Measurements from ENCODE around the gene KLHDC8A.
"Not testable (repeated sequence)": the region's sequence is repeated elsewhere in the genome, so short reads cannot be mapped to it uniquely, and the experiment has no call there.

The KLHDC8A gene

GRCh38 chr1:205356440-205357139 lies at the start of gene KLHDC8A:
Gene KLHDC8A (minus strand): TSS chr1:205356922. CDS start chr1:205343604, 13,318 bp downstream.
- Mint-ChIP-seq H3K27me3 (peaks cover 62% of the 10 kb centered on the region), H3K9me3 (no peaks in the 10 kb centered on the region), H3K4me1 (no peaks in the 10 kb centered on the region), H3K27ac (no peak within 1 kb of the TSS), H3K36me3 (no peaks in the 10 kb centered on the region), H3K4me3 (no peak within 1 kb of the TSS)
- DNase-seq: no peak
- CTCF ChIA-PET: interaction anchor here (1.1 to 6.6 kb wide), 5 partner anchors 21 to 301 kb away, joined by 4 to 111 read pairs (median 6); no protein-coding TSS in a partner anchor

- CTCF ChIA-PET: interaction anchor here (1.2 kb wide), 2 partner anchors 79 to 82 kb away, joined by 3 to 6 read pairs; no protein-coding TSS in a partner anchor
- not testable (repeated sequence) for H3K4me1 Mint-ChIP-seq, H3K9me3 Mint-ChIP-seq, H3K4me3 Mint-ChIP-seq, H3K36me3 Mint-ChIP-seq, H3K27ac Mint-ChIP-seq
- peak; percentile 27 for DNase-seq
- peaks cover 39% of the 10 kb centered on the region for H3K27me3 Mint-ChIP-seq
Observed at GRCh38 chr1:205406252-205406651, 49.5 kb upstream of the KLHDC8A start.

- DNase-seq, H3K4me1 Mint-ChIP-seq, CTCF ChIA-PET, H3K36me3 Mint-ChIP-seq, H3K27ac Mint-ChIP-seq, H3K4me3 Mint-ChIP-seq, H3K9me3 Mint-ChIP-seq: not testable (repeated sequence)
- peaks cover 34% of the 10 kb centered on the region for H3K27me3 Mint-ChIP-seq
Observed at GRCh38 chr1:205404484-205404883, 47.8 kb upstream of the KLHDC8A start.

- Mint-ChIP-seq H3K27ac (no peak overlapping the region), H3K9me3 (no peaks in the 10 kb centered on the region), H3K36me3 (no peaks in the 10 kb centered on the region), H3K27me3 (peaks cover 40% of the 10 kb centered on the region), H3K4me1 (no peaks in the 10 kb centered on the region), H3K4me3 (no peak overlapping the region)
- DNase-seq: no peak
- CTCF ChIA-PET: interaction anchor here (1.1 to 3.5 kb wide), 4 partner anchors 8 to 88 kb away, joined by 3 to 80 read pairs (median 12); no protein-coding TSS in a partner anchor
Observed at GRCh38 chr1:205398586-205398985, 41.9 kb upstream of the KLHDC8A start.

- Mint-ChIP-seq H3K27me3 (peaks cover 48% of the 10 kb centered on the region), H3K4me3 (no peak overlapping the region), H3K9me3 (no peaks in the 10 kb centered on the region), H3K4me1 (no peaks in the 10 kb centered on the region), H3K27ac (no peak overlapping the region), H3K36me3 (no peaks in the 10 kb centered on the region)
- CTCF ChIA-PET: interaction anchor here (0.8 to 4.3 kb wide), 19 partner anchors 9 to 262 kb away, joined by 3 to 80 read pairs (median 4); no protein-coding TSS in a partner anchor
- DNase-seq: peak; percentile 27
Observed at GRCh38 chr1:205396967-205397616, 40.4 kb upstream of the KLHDC8A start.

- CTCF ChIA-PET: interaction anchor here (0.7 to 4.3 kb wide), 7 partner anchors 35 to 129 kb away, joined by 3 to 80 read pairs (median 13); no protein-coding TSS in a partner anchor
- no peaks in the 10 kb centered on the region for H3K4me1 Mint-ChIP-seq
Observed at GRCh38 chr1:205395616-205396015, 38.9 kb upstream of the KLHDC8A start.

GRCh38 chr1:205392650-205393049 lies 35.9 kb upstream of the KLHDC8A start:
- H3K36me3 Mint-ChIP-seq: no peaks in the 10 kb centered on the region
- H3K4me1 Mint-ChIP-seq: no peaks in the 10 kb centered on the region
- peaks cover 55% of the 10 kb centered on the region for H3K27me3 Mint-ChIP-seq
- H3K9me3 Mint-ChIP-seq: no peaks in the 10 kb centered on the region
- DNase-seq: no peak
- H3K4me3 Mint-ChIP-seq: no peak overlapping the region
- CTCF ChIA-PET: interaction anchor here (1.0 to 1.2 kb wide), 2 partner anchors 56 to 132 kb away, joined by 3 to 6 read pairs; no protein-coding TSS in a partner anchor
- no peak overlapping the region for H3K27ac Mint-ChIP-seq

More at GRCh38 chr1:205395616-205396015, 38.9 kb upstream of the KLHDC8A start:
- no peak overlapping the region for H3K27ac Mint-ChIP-seq
- no peaks in the 10 kb centered on the region for H3K36me3 Mint-ChIP-seq
- no peak for DNase-seq
- H3K9me3 Mint-ChIP-seq: no peaks in the 10 kb centered on the region
- H3K4me3 Mint-ChIP-seq: no peak overlapping the region
- H3K27me3 Mint-ChIP-seq: peaks cover 52% of the 10 kb centered on the region

GRCh38 chr1:205391386-205391785 lies 34.7 kb upstream of the KLHDC8A start:
- Mint-ChIP-seq H3K4me1 (no peaks in the 10 kb centered on the region), H3K27me3 (peaks cover 45% of the 10 kb centered on the region), H3K4me3 (no peak overlapping the region), H3K27ac (no peak overlapping the region), H3K36me3 (no peaks in the 10 kb centered on the region), H3K9me3 (no peaks in the 10 kb centered on the region)
- DNase-seq: no peak
- CTCF ChIA-PET: no interaction called here

GRCh38 chr1:205387845-205388244 lies 31.1 kb upstream of the KLHDC8A start:
- CTCF ChIA-PET: interaction anchor here (0.8 to 1.7 kb wide), 4 partner anchors 9 to 100 kb away, joined by 3 to 6 read pairs (median 5); no protein-coding TSS in a partner anchor
- Mint-ChIP-seq H3K27me3 (peaks cover 29% of the 10 kb centered on the region), H3K27ac (no peak overlapping the region), H3K4me1 (no peaks in the 10 kb centered on the region), H3K36me3 (no peaks in the 10 kb centered on the region), H3K9me3 (no peaks in the 10 kb centered on the region), H3K4me3 (no peak overlapping the region)
- DNase-seq: no peak

- not testable (repeated sequence) for H3K4me1 Mint-ChIP-seq, DNase-seq, H3K9me3 Mint-ChIP-seq, H3K27ac Mint-ChIP-seq, H3K4me3 Mint-ChIP-seq, H3K36me3 Mint-ChIP-seq
- peaks cover 13% of the 10 kb centered on the region for H3K27me3 Mint-ChIP-seq
- CTCF ChIA-PET: interaction anchor here (1.1 to 1.3 kb wide), 2 partner anchors 14 to 29 kb away, joined by 3 read pairs; no protein-coding TSS in a partner anchor
Observed at GRCh38 chr1:205382990-205383389, 26.3 kb upstream of the KLHDC8A start.

- no peaks in the 10 kb centered on the region for H3K36me3 Mint-ChIP-seq
- peaks cover 17% of the 10 kb centered on the region for H3K27me3 Mint-ChIP-seq
- H3K4me1 Mint-ChIP-seq: no peaks in the 10 kb centered on the region
- no peak overlapping the region for H3K4me3 Mint-ChIP-seq
- CTCF ChIA-PET: interaction anchor here (1.1 to 1.3 kb wide), 2 partner anchors 15 to 29 kb away, joined by 3 read pairs; no protein-coding TSS in a partner anchor
- no peaks in the 10 kb centered on the region for H3K9me3 Mint-ChIP-seq
- no peak overlapping the region for H3K27ac Mint-ChIP-seq
- no peak for DNase-seq
Observed at GRCh38 chr1:205382561-205382960, 25.8 kb upstream of the KLHDC8A start.

GRCh38 chr1:205381305-205381704 lies 24.6 kb upstream of the KLHDC8A start:
- DNase-seq: no peak
- H3K4me1 Mint-ChIP-seq: no peaks in the 10 kb centered on the region
- H3K9me3 Mint-ChIP-seq: no peaks in the 10 kb centered on the region
- H3K4me3 Mint-ChIP-seq: no peak overlapping the region
- CTCF ChIA-PET: interaction anchor here (1.0 to 1.2 kb wide), 3 partner anchors 16 to 142 kb away, joined by 3 to 8 read pairs (median 3); no protein-coding TSS in a partner anchor
- no peaks in the 10 kb centered on the region for H3K36me3 Mint-ChIP-seq
- peaks cover 28% of the 10 kb centered on the region for H3K27me3 Mint-ChIP-seq
- no peak overlapping the region for H3K27ac Mint-ChIP-seq

GRCh38 chr1:205380882-205381281 lies 24.2 kb upstream of the KLHDC8A start:
- Mint-ChIP-seq H3K36me3 (no peaks in the 10 kb centered on the region), H3K4me1 (no peaks in the 10 kb centered on the region), H3K9me3 (no peaks in the 10 kb centered on the region), H3K27ac (no peak overlapping the region), H3K27me3 (peaks cover 32% of the 10 kb centered on the region), H3K4me3 (no peak overlapping the region)
- CTCF ChIA-PET: interaction anchor here (1.0 to 1.2 kb wide), 3 partner anchors 16 to 142 kb away, joined by 3 to 8 read pairs (median 3); no protein-coding TSS in a partner anchor
- DNase-seq: no peak

- H3K4me1 Mint-ChIP-seq: peaks cover 3% of the 10 kb centered on the region
- no peak for DNase-seq
- no peak overlapping the region for H3K27ac Mint-ChIP-seq
- peaks cover 42% of the 10 kb centered on the region for H3K27me3 Mint-ChIP-seq
- H3K9me3 Mint-ChIP-seq: no peaks in the 10 kb centered on the region
- no peak overlapping the region for H3K4me3 Mint-ChIP-seq
- CTCF ChIA-PET: interaction anchor here (1.3 kb wide), 1 partner anchor 18 kb away, joined by 3 read pairs; no protein-coding TSS in a partner anchor
- no peaks in the 10 kb centered on the region for H3K36me3 Mint-ChIP-seq
Observed at GRCh38 chr1:205379056-205379455, 22.3 kb upstream of the KLHDC8A start.

Data from activated naive CD4-positive, alpha-beta T cell treated with anti-CD3 and anti-CD28 coated beads, Interleukin-2, amount 10 ng/mL, durations not matched to agents 7 days and 5 days (primary cell).